ENCODE results near the gene NR6A1.

Gene NR6A1

DNA sequence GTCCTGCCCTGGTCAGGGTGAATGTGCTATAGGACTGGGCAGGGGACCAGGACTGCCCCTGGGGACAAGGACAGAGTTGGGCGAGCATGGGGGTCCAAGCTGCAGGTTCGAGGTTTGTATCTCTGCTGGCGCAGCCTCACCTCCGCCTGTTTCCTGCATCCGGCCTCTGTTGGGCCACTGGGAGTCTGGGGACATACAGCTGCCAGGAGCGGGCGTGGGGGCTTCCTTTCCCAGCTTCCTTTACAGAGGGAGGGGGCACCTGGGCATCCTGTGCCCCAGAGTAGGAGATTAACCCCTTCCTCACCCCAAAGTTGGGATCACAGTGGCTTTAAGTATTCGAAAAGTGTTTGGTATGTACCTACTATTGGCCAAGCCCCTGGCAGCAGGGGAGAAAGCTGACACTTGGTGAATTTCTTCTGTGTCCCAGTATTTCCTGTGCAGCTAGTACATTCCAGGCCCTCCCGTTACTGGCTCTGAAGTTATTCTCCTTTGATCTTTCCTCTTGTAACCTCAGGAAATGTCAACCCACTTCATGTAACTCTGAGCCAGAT is 24.8 kb upstream of the NR6A1 start:
- DNase-seq (ENCODE audit: low read depth in 2 of 2) = no peak

- no peak for DNase-seq (ENCODE audit: low read depth in 2 of 2)
These were observed 23.9 kb upstream of the NR6A1 start for GRCh38 chr9:124794902-124795491.

DNA sequence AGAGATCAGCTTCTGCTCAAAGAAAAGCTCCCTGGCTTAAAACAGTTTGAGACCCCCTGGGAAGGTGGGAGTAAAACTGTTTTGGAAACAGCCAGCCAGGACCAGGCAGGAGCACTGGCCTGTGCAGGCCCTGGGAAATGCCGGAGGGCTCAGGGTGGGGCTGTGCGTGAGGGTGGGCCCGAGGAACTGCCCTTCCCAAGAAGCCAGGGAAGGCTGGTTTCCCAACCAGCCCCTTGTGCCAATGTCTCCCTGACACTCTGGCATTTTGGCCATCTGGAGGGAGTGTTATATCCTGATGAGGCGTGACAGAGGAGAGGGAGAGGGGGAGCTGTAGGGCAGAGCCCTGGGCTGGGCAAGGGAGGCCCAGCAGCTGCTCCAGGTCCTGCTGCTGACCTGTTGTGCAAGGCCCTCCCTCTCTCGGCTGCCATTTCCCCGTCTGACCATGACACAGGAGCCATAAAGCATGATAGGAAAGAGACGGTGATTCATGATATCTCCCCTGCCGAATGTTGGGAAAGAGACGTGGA is 22.0 kb upstream of the NR6A1 start:
- DNase-seq (ENCODE audit: low read depth in 2 of 2) = no peak

- no peak for DNase-seq (ENCODE audit: low read depth in 2 of 2)
These were observed 21.3 kb upstream of the NR6A1 start for GRCh38 chr9:124792257-124793014.

- DNase-seq (ENCODE audit: low read depth in 2 of 2) = no peak
These were observed 19.8 kb upstream of the NR6A1 start for GRCh38 chr9:124790801-124791505.

DNA sequence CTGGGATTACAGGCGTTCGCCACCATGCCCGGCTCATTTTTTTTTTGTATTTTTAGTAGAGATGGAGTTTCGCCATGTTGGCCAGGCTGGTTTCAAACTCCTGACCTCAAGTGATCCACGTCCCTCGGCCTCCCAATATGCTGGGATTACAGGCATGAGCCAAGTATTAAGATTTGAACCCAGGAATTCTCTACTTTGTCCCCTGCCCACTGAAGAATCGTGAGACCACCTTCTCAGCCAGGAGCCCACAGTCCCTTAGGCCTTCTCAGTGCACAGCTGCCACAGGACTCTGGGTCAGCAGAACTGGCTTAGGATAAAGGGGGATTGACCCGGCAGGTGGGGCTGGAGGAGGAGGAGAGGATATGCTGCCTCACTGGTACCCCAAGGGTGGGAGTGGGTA is 19.2 kb upstream of the NR6A1 start:
- no peak for DNase-seq (ENCODE audit: low read depth in 2 of 2)

DNA sequence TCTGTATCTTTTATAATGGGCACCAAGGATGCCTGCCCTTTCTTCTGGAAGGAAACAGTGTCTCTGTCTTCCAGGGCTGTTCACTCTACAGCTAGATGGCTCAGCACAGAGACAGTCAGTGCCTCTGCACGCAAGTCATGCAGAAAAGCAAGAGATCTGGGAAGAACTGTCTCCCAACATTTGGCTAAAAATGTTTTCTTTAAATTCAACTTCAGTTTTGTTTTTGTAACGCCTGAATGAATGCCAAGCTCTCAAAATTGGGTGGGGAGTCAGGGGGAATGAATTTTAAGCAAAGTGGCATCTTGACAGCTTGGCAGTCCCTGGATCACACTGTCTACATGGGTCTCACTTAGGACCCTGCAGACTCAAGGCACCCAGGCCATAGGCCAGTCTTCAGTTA is 18.4 kb upstream of the NR6A1 start:
- DNase-seq (ENCODE audit: low read depth in 2 of 2) = no peak

DNA sequence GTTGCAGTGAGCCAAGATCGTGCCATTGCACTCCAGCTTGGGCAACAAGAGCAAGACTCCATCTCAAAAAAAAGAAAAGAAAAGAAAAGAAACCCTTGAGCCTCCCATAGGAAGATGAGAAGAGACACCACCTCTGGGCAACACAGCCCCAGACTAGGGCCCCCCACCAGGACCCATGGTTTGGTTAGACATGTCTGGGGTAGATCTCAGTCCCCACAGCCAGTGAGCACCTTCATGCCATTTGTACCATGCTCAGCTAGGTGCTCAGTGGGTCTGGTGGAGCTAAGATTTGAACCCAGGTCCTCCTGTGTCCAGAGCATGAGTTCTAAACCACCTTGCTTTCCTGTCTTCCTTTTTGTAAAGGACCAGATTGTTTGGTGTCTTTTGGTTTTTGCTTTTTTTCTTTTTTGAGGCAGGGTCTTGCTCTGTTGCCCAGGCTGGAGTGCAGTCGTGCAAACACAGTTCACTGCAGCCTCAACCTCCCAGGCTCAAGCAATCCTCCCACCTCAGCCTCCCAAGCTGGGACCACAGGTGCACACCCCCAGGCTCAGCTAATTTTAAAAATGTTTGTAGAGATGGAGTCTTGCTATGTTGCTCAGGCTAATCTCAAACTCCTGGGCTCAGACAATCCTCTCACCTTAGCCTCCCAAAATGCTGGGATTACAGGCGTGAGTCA is 17.6 kb upstream of the NR6A1 start:
- no peak for DNase-seq (ENCODE audit: low read depth in 2 of 2)

- DNase-seq (ENCODE audit: low read depth in 2 of 2) = no peak
These were observed 15.9 kb upstream of the NR6A1 start for GRCh38 chr9:124786881-124787573.

DNA sequence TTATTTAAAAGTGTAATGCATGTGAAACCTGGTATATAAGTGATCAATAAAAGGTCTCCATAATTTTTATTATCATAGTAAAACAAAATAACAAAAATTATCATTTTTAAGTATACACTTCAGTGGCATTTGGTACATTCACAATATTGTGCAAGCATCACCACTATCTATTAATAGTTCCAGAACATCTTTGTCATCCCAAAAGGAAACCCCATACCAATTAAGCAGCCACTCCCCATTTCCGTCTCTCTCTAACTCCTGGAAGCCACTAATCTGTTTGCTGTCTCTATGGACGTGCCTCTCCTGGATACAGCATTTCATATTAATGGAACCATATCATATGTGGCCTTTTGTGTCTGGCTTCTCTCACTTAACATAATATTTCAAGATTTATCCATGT is 13.4 kb upstream of the NR6A1 start:
- no peak for DNase-seq (ENCODE audit: low read depth in 2 of 2)

GRCh38 chr9:124783830-124784229 is 12.7 kb upstream of the NR6A1 start:
- DNase-seq (ENCODE audit: low read depth in 2 of 2) = no peak

DNA sequence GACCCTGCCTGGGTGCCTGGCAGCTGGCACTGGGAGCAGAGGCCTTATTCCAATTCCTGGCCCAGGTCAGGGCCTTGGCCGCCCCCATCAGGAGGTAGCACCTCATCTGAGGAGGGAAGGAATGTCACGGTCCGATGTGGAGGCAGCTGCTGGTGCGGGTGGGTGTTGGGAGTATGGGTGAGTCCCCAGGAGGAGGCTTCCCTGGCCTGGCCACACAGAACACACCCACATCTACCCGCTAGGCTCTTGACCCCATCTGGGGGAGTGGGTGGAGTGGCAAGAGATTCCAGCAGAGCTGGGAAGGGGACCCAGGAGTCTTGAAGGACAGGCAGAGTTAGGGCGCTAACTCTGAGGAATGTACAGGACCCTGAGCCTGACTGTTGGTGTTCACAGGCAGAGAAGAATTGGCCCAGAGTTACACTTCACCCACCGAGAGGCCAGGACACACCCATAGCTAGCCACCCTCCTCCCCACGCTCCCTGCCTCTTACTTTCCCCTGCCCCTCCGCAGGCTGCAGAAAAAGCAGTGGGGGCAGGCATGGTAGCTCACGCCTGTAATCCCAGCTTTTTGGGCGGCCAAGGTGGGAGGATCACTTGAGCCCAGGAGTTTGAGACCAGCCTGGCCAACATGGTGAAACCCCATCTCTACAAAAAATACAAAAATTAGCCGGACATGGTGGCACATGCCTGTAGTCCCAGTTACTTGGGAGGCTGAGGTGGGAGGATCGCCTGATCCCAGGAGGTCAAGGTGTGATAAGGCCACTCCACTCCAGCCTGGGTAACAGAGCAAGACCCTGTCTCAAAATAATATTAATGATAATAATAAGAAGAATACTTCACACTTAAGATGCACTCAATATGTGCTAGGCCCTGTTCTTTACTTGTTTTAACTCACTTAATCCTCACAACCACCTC is 11.8 kb upstream of the NR6A1 start:
- no peak for DNase-seq (ENCODE audit: low read depth in 2 of 2)

GRCh38 chr9:124781967-124782660 is 11.0 kb upstream of the NR6A1 start:
- DNase-seq (ENCODE audit: low read depth in 2 of 2) = no peak

DNA sequence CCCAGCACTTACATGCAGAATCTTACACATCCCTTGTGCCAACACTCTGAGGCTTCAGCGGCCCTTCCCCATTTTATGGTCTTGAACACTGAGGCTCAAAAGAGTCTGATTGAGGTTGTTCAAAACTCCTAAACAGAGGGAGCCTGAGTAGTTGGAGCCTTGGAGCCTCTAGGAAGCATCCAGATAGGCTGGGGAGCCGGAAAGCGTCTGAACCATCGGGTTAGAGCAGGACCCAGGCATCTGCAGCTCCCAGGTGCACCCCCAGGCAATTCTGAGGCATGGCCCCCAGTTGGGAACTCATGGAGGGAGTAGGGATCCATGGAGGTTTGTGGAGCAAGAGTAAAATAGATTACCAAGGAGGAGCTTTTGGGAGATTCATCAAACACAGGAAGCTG is 9.6 kb upstream of the NR6A1 start:
- no peak for DNase-seq (ENCODE audit: low read depth in 2 of 2)

GRCh38 chr9:124780060-124780756 is 9.1 kb upstream of the NR6A1 start:
- DNase-seq (ENCODE audit: low read depth in 2 of 2) = no peak

DNA sequence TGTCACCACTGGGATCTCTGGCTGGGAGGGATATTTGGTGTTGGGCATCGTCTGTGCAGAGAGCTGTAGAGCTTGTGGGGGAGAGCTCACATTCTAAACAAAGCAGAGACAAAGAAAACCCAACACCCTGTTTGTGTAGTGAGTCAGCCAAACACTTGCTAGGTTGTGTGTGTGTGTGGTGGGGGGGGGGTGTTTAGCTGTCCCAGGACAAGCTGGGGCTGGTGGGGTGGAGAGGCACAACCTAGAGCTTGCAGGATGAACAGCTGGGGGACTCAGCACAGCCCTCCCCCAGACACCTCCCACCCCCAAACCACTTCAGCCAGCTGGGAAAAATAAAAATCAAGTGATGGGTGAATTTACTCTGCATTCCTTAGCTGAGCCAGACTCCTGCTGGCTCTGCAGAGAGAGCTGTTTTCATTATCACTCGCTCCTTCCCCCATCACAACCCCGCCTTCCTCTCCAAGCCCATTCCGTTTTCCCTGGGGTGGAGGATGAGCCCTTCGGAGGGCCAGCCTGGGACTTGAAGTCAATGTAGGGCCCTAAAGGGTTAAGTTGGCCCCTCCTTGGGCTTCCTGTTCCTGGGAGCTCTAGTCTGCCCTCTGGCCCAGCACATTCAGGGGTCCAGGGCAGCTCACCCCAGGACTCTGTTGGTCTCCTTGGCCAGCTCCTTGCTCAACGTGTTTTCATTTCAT is 8.4 kb upstream of the NR6A1 start:
- no peak for DNase-seq (ENCODE audit: low read depth in 2 of 2)

- no peak for DNase-seq (ENCODE audit: low read depth in 2 of 2)
These were observed 7.7 kb upstream of the NR6A1 start for GRCh38 chr9:124778575-124779367.

Data from activated CD4-positive, alpha-beta T cell treated with anti-CD3 and anti-CD28 coated beads for 24 hours (primary cell).